Measurements from ENCODE around the gene ACSBG1. TPM values are rescaled to one million over a fixed set of nuclear protein-coding genes. Genes with fewer than 3 reads are reported as not detected.

ACSBG1 gene
- total RNA-seq, 1 donor from 2014 or later: 1.2 TPM

- H3K9me3 Mint-ChIP-seq: no peaks in the 10 kb centered on the region
- DNase-seq (ENCODE audit: low spot score in 2 of 2, unreplicated experiment in 2 of 2): no peak
- no peaks in the 10 kb centered on the region for H3K36me3 Mint-ChIP-seq
- TF ChIP-seq CTCF (IDR thresholded peaks at IDR 0.05; ENCODE audit: unreplicated experiment): no peak
- H3K4me3 Mint-ChIP-seq: peak overlapping the region; percentile 16
- no peaks in the 10 kb centered on the region for H3K27me3 Mint-ChIP-seq (ENCODE audit: low read depth)
- H3K27ac Mint-ChIP-seq: no peak overlapping the region
- H3K4me1 Mint-ChIP-seq: peaks cover 15% of the 10 kb centered on the region
Measured at GRCh38 chr15:78133801-78134200, 100.6 kb downstream of the ACSBG1 start.

- Mint-ChIP-seq H3K4me1 (peaks cover 15% of the 10 kb centered on the region), H3K27ac (peak within 1 kb of the TSS; percentile 89), H3K9me3 (no peaks in the 10 kb centered on the region), H3K4me3 (peak within 1 kb of the TSS; percentile 83), H3K36me3 (no peaks in the 10 kb centered on the region), H3K27me3 (ENCODE audit: low read depth) (no peaks in the 10 kb centered on the region)
- DNase-seq (ENCODE audit: low spot score in 2 of 2, unreplicated experiment in 2 of 2): peak; percentile 77 to 87
- peak; percentile 71 for TF ChIP-seq CTCF (IDR thresholded peaks at IDR 0.05; ENCODE audit: unreplicated experiment)
Measured at GRCh38 chr15:78131295-78132061, 102.9 kb downstream of the ACSBG1 start, which contains the start of gene CIB2. Gene CIB2 (minus strand): TSS chr15:78131445. CDS start chr15:78131215, 230 bp downstream.

GRCh38 chr15:78130466-78131294, 103.7 kb downstream of the ACSBG1 start:
- Mint-ChIP-seq H3K36me3 (no peaks in the 10 kb centered on the region), H3K27ac (peak overlapping the region; percentile 89), H3K4me1 (peaks cover 15% of the 10 kb centered on the region), H3K4me3 (peak overlapping the region; percentile 79), H3K27me3 (ENCODE audit: low read depth) (no peaks in the 10 kb centered on the region), H3K9me3 (no peaks in the 10 kb centered on the region)
- TF ChIP-seq CTCF (IDR thresholded peaks at IDR 0.05; ENCODE audit: unreplicated experiment): no peak
- no peak for DNase-seq (ENCODE audit: low spot score in 2 of 2, unreplicated experiment in 2 of 2)

- Mint-ChIP-seq H3K9me3 (no peaks in the 10 kb centered on the region), H3K4me3 (peak overlapping the region; percentile 79), H3K27ac (peak overlapping the region; percentile 89), H3K4me1 (peaks cover 15% of the 10 kb centered on the region), H3K27me3 (ENCODE audit: low read depth) (no peaks in the 10 kb centered on the region), H3K36me3 (no peaks in the 10 kb centered on the region)
- TF ChIP-seq CTCF (IDR thresholded peaks at IDR 0.05; ENCODE audit: unreplicated experiment): no peak
- no peak for DNase-seq (ENCODE audit: low spot score in 2 of 2, unreplicated experiment in 2 of 2)
Measured at GRCh38 chr15:78129751-78130287, 104.5 kb downstream of the ACSBG1 start.

- H3K4me1 Mint-ChIP-seq: peaks cover 15% of the 10 kb centered on the region
- no peaks in the 10 kb centered on the region for H3K9me3 Mint-ChIP-seq
- H3K27ac Mint-ChIP-seq: peak overlapping the region; percentile 27
- no peak for DNase-seq (ENCODE audit: low spot score in 2 of 2, unreplicated experiment in 2 of 2)
- no peaks in the 10 kb centered on the region for H3K27me3 Mint-ChIP-seq (ENCODE audit: low read depth)
- H3K4me3 Mint-ChIP-seq: no peak overlapping the region
- TF ChIP-seq CTCF (IDR thresholded peaks at IDR 0.05; ENCODE audit: unreplicated experiment): no peak
- H3K36me3 Mint-ChIP-seq: no peaks in the 10 kb centered on the region
Measured at GRCh38 chr15:78129077-78129750, 105.2 kb downstream of the ACSBG1 start.

All from mesothelial cell of epicardium (in vitro differentiated cells).